ENCODE measurements around the gene DACT2.

- no peak for TF ChIP-seq CTCF (IDR thresholded peaks at IDR 0.05)
- no peak for TF ChIP-seq POLR2AphosphoS5 (IDR thresholded peaks at IDR 0.05; ENCODE audit: low read depth, low read length)
Measured at GRCh38 chr6:168282985-168283685, 36.4 kb downstream of the DACT2 start.

Measured in Panc1 (cell line).